GM21723 (cell line): ENCODE results near the gene WNT6.
"Not testable (repeated sequence)": the region's sequence is repeated elsewhere in the genome, so short reads cannot be mapped to it uniquely, and the experiment has no call there.

Source experiments
- ATAC-seq: cut with Tn5 transposase; IDR thresholded peaks from one replicate; pipeline ENCODE4 v1.9.1; 2021; ENCODE audit warnings: mild to moderate bottlenecking, moderate library complexity; ENCODE audit not compliant: unreplicated experiment

WNT6 gene

GRCh38 chr2:218830526-218831306 lies 28.9 kb upstream of the WNT6 start:
- no peak for ATAC-seq

- ATAC-seq: no peak
Measured at GRCh38 chr2:218831378-218831990, 28.1 kb upstream of the WNT6 start, which contains the start of gene PRKAG3. Gene PRKAG3, minus strand, starts transcription at chr2:218831803.

- no peak for ATAC-seq
Measured at GRCh38 chr2:218832081-218832480, 27.5 kb upstream of the WNT6 start.

GRCh38 chr2:218832520-218832919 lies 27.1 kb upstream of the WNT6 start:
- no peak for ATAC-seq

- no peak for ATAC-seq
Measured at GRCh38 chr2:218833023-218833609, 26.5 kb upstream of the WNT6 start.

- no peak for ATAC-seq
Measured at GRCh38 chr2:218834685-218835084, 24.9 kb upstream of the WNT6 start.

- ATAC-seq: no peak
Measured at GRCh38 chr2:218837495-218837894, 22.1 kb upstream of the WNT6 start.

- ATAC-seq: no peak
Measured at GRCh38 chr2:218839430-218839829, 20.2 kb upstream of the WNT6 start.

- no peak for ATAC-seq
Measured at GRCh38 chr2:218839888-218840287, 19.7 kb upstream of the WNT6 start.

GRCh38 chr2:218844334-218844733 lies 15.3 kb upstream of the WNT6 start:
- not testable (repeated sequence) for ATAC-seq

GRCh38 chr2:218846963-218847362 lies 12.6 kb upstream of the WNT6 start:
- ATAC-seq: not testable (repeated sequence)

GRCh38 chr2:218849721-218850120 lies 9.9 kb upstream of the WNT6 start:
- no peak for ATAC-seq

- no peak for ATAC-seq
Measured at GRCh38 chr2:218850796-218851195, 8.8 kb upstream of the WNT6 start.

- no peak for ATAC-seq
Measured at GRCh38 chr2:218851286-218851685, 8.3 kb upstream of the WNT6 start.

- no peak for ATAC-seq
Measured at GRCh38 chr2:218852911-218853667, 6.5 kb upstream of the WNT6 start.

GRCh38 chr2:218853766-218854165 lies 5.8 kb upstream of the WNT6 start:
- ATAC-seq: no peak

GRCh38 chr2:218854860-218855259 lies 4.7 kb upstream of the WNT6 start:
- ATAC-seq: no peak

GRCh38 chr2:218855305-218856166 lies 4.1 kb upstream of the WNT6 start:
- ATAC-seq: no peak

GRCh38 chr2:218856167-218856895 lies 3.3 kb upstream of the WNT6 start:
- no peak for ATAC-seq

GRCh38 chr2:218856896-218857243 lies 2.7 kb upstream of the WNT6 start:
- no peak for ATAC-seq
